Measurements from ENCODE around the gene NATD1.

- TF ChIP-seq POLR2AphosphoS5 (IDR thresholded peaks at IDR 0.05; ENCODE audit: borderline replicate concordance, low read depth, low read length) (no peak), EZH2 (IDR thresholded peaks at IDR 0.05) (no peak), FOXP2 (optimal IDR thresholded peaks at IDR 0.05; ENCODE audit: control extremely low read depth, extremely low read length, insufficient read depth) (no peak)
Measured at GRCh38 chr17:21249086-21249795, 4.0 kb downstream of the NATD1 start.

All from SK-N-MC (cell line).